Breast epithelium (tissue), 3 donors: ENCODE measurements around the gene ARFRP1.

ENCODE experiments used
- CTCF ChIP-seq, 3 donors: fragments of 450-650 bp; IDR thresholded peaks; one replicate each; pipeline ENCODE4 v1.5.1; 2016 to 2017; ENCODE audit warnings: antibody characterized with exemption in 3 of 3, mild to moderate bottlenecking in 3 of 3, moderate library complexity in 3 of 3
- POLR2AphosphoS5 ChIP-seq, 3 donors: sonication (generic); formaldehyde crosslinking; IDR thresholded peaks; one replicate each; pipeline ENCODE4 v1.6.1; 2017; ENCODE audit warnings: antibody characterized with exemption in 3 of 3

GRCh38 chr20:63751471-63752271 lies 43.9 kb upstream of the ARFRP1 start:
- TF ChIP-seq POLR2AphosphoS5 (IDR thresholded peaks at IDR 0.05) (no peak), CTCF (IDR thresholded peaks at IDR 0.05) (no peak)
